Measurements from ENCODE around the gene CHST9.

Gene CHST9

GRCh38 chr18:27008575-27008974 lies 176.5 kb downstream of the CHST9 start:
- in situ Hi-C loops (cut with MboI; ENCODE audit: low sequenced_read_pairs), result no loop called here

- in situ Hi-C loops (cut with MboI; ENCODE audit: low sequenced_read_pairs), result no loop called here
Measured at GRCh38 chr18:27007880-27008279, 177.2 kb downstream of the CHST9 start.

GRCh38 chr18:27005589-27005988 lies 179.5 kb downstream of the CHST9 start:
- in situ Hi-C loops (cut with MboI; ENCODE audit: low sequenced_read_pairs), result no loop called here

GRCh38 chr18:27004056-27004829 lies 180.9 kb downstream of the CHST9 start:
- in situ Hi-C loops (cut with MboI; ENCODE audit: low sequenced_read_pairs), result no loop called here

GRCh38 chr18:26999797-27000196 lies 185.3 kb downstream of the CHST9 start:
- in situ Hi-C loops (cut with MboI; ENCODE audit: low sequenced_read_pairs), result no loop called here

- in situ Hi-C loops (cut with MboI; ENCODE audit: low sequenced_read_pairs), result no loop called here
Measured at GRCh38 chr18:26993568-26993967, 191.5 kb downstream of the CHST9 start.

- in situ Hi-C loops (cut with MboI; ENCODE audit: low sequenced_read_pairs), result no loop called here
Measured at GRCh38 chr18:26992926-26993325, 192.2 kb downstream of the CHST9 start.

- in situ Hi-C loops (cut with MboI; ENCODE audit: low sequenced_read_pairs), result no loop called here
Measured at GRCh38 chr18:26989842-26990241, 195.3 kb downstream of the CHST9 start.

- in situ Hi-C loops (cut with MboI; ENCODE audit: low sequenced_read_pairs), result no loop called here
Measured at GRCh38 chr18:26981360-26982082, 203.6 kb downstream of the CHST9 start.

- in situ Hi-C loops (cut with MboI; ENCODE audit: low sequenced_read_pairs), result no loop called here
Measured at GRCh38 chr18:26978812-26979341, 206.2 kb downstream of the CHST9 start.

- in situ Hi-C loops (cut with MboI; ENCODE audit: low sequenced_read_pairs), result no loop called here
Measured at GRCh38 chr18:26977781-26978180, 207.3 kb downstream of the CHST9 start.

GRCh38 chr18:26976206-26976605 lies 208.9 kb downstream of the CHST9 start:
- in situ Hi-C loops (cut with MboI; ENCODE audit: low sequenced_read_pairs), result no loop called here

GRCh38 chr18:26972549-26972948 lies 212.6 kb downstream of the CHST9 start:
- in situ Hi-C loops (cut with MboI; ENCODE audit: low sequenced_read_pairs), result loop anchor here (25.0 kb wide), 1 partner anchor 360 kb away; no protein-coding TSS in a partner anchor

- in situ Hi-C loops (cut with MboI; ENCODE audit: low sequenced_read_pairs), result loop anchor here (25.0 kb wide), 1 partner anchor 359 kb away; no protein-coding TSS in a partner anchor
Measured at GRCh38 chr18:26971409-26971808, 213.7 kb downstream of the CHST9 start.

- in situ Hi-C loops (cut with MboI; ENCODE audit: low sequenced_read_pairs), result loop anchor here (25.0 kb wide), 1 partner anchor 358 kb away; no protein-coding TSS in a partner anchor
Measured at GRCh38 chr18:26970637-26971036, 214.5 kb downstream of the CHST9 start.

GRCh38 chr18:26965206-26965605 lies 219.9 kb downstream of the CHST9 start:
- in situ Hi-C loops (cut with MboI; ENCODE audit: low sequenced_read_pairs), result loop anchor here (25.0 kb wide), 1 partner anchor 353 kb away; no protein-coding TSS in a partner anchor

GRCh38 chr18:26963292-26963691 lies 221.8 kb downstream of the CHST9 start:
- in situ Hi-C loops (cut with MboI; ENCODE audit: low sequenced_read_pairs), result loop anchor here (25.0 kb wide), 1 partner anchor 351 kb away; no protein-coding TSS in a partner anchor

- in situ Hi-C loops (cut with MboI; ENCODE audit: low sequenced_read_pairs), result loop anchor here (25.0 kb wide), 1 partner anchor 350 kb away; no protein-coding TSS in a partner anchor
Measured at GRCh38 chr18:26961839-26962238, 223.3 kb downstream of the CHST9 start.

- in situ Hi-C loops (cut with MboI; ENCODE audit: low sequenced_read_pairs), result loop anchor here (25.0 kb wide), 1 partner anchor 349 kb away; no protein-coding TSS in a partner anchor
Measured at GRCh38 chr18:26960911-26961310, 224.2 kb downstream of the CHST9 start.

- in situ Hi-C loops (cut with MboI; ENCODE audit: low sequenced_read_pairs), result loop anchor here (25.0 kb wide), 1 partner anchor 345 kb away; no protein-coding TSS in a partner anchor
Measured at GRCh38 chr18:26956863-26957262, 228.2 kb downstream of the CHST9 start.

- in situ Hi-C loops (cut with MboI; ENCODE audit: low sequenced_read_pairs), result no loop called here
Measured at GRCh38 chr18:26948703-26949102, 236.4 kb downstream of the CHST9 start.

All from HL-60/S4 treated with retinoic acid at 250 ng/mL for 4 days and 3 days (cell line).